Transverse colon (tissue), 3 donors: ENCODE measurements around the gene BCL2L12.

Experiments
- CTCF ChIP-seq, 5 experiments: fragments of 200-600 bp in 3 of 5; fragments of 450-650 bp in 2 of 5; sonication (generic) in 3 of 5; IDR thresholded peaks; 1 replicate in 2 of 5; 2 replicates in 3 of 5; pipeline ENCODE4 v1.5.1; 2016 to 2017; ENCODE audit warnings: antibody characterized with exemption in 5 of 5, inconsistent platforms in 3 of 5, mild to moderate bottlenecking in 2 of 5, moderate library complexity in 1 of 5
- EP300 ChIP-seq: sonication (generic); formaldehyde crosslinking; IDR thresholded peaks from one replicate; pipeline ENCODE4 v1.6.1; 2017; ENCODE audit warnings: antibody characterized with exemption, low read depth

- TF ChIP-seq CTCF (IDR thresholded peaks at IDR 0.05) (no peak), EP300 (no peak)
Measured at GRCh38 chr19:49645995-49646394, 19.7 kb upstream of the BCL2L12 start.
